Smooth muscle cell (in vitro differentiated cells): ENCODE measurements around the gene PNMA1. TPM values are rescaled to one million over a fixed set of nuclear protein-coding genes. Genes with fewer than 3 reads are reported as not detected.

Experiments used
- DNase-seq: peaks from one replicate; lab custom pipeline; 2025; ENCODE audit not compliant: unreplicated experiment; lab: John Stamatoyannopoulos, UW
- H2AFZ ChIP-seq: fragments of 200-600 bp; sonication (generic); 2 replicates; pipeline ENCODE4 v1.6.0; 2016; ENCODE audit warnings: antibody characterized with exemption, low read depth, mild to moderate bottlenecking
- H3F3A ChIP-seq: fragments of 200-600 bp; sonication (generic); 2 replicates; pipeline ENCODE4 v1.6.0; 2017; ENCODE audit warnings: antibody characterized with exemption, low read depth
- H3K27ac ChIP-seq: fragments of 200-600 bp; sonication (generic); 2 replicates; pipeline ENCODE4 v1.5.1; 2016; ENCODE audit warnings: low read depth, mild to moderate bottlenecking
- H3K27me3 ChIP-seq: fragments of 200-600 bp; sonication (generic); 2 replicates; pipeline ENCODE4 v1.6.1; 2016; ENCODE audit warnings: low read depth, mild to moderate bottlenecking
- H3K36me3 ChIP-seq: fragments of 200-600 bp; sonication (generic); 2 replicates; pipeline ENCODE4 v1.5.1; 2016; ENCODE audit warnings: low read depth
- H3K4me1 ChIP-seq: fragments of 200-600 bp; sonication (generic); 2 replicates; pipeline ENCODE4 v1.5.1; 2016; ENCODE audit warnings: low read depth
- H3K4me2 ChIP-seq: fragments of 200-600 bp; sonication (generic); 2 replicates; pipeline ENCODE4 v1.6.0; 2016; ENCODE audit warnings: mild to moderate bottlenecking
- H3K4me3 ChIP-seq: fragments of 200-600 bp; sonication (generic); 2 replicates; pipeline ENCODE4 v1.5.1; 2016; ENCODE audit warnings: mild to moderate bottlenecking
- H3K79me2 ChIP-seq: fragments of 200-600 bp; sonication (generic); 2 replicates; pipeline ENCODE4 v1.6.0; 2016; ENCODE audit warnings: low read depth, mild to moderate bottlenecking
- H3K9ac ChIP-seq: fragments of 200-600 bp; sonication (generic); 2 replicates; pipeline ENCODE4 v1.6.0; 2016; ENCODE audit warnings: low read depth
- H3K9me3 ChIP-seq: fragments of 200-600 bp; sonication (generic); replicated peaks from 2 replicates; pipeline ENCODE4 v1.5.1; 2016; ENCODE audit warnings: low read depth
- H4K20me1 ChIP-seq: fragments of 200-600 bp; sonication (generic); 2 replicates; pipeline ENCODE4 v1.6.0; 2016; ENCODE audit warnings: low read depth
- WGBS: methylation state at CpG from one replicate; pipeline ENCODE4 v1.1.7; 2016; ENCODE audit warnings: low lambda C conversion rate; 5-methylcytosine and 5-hydroxymethylcytosine counted together
- polyA plus RNA-seq: library from polyadenylated mRNA; unstranded; fragments of >200 nt; fragmentation: Nextera tagmentation; extraction: Ambion mirVana; gene quantifications from 2 replicates; pipeline ENCODE4 v1.2.1, GENCODE V29; 2016
- total RNA-seq: library from RNA; depleted of rRNA; stranded (reverse); fragments of >200 nt; gene quantifications from 2 replicates; pipeline ENCODE4 v1.2.3, GENCODE V29; 2014
- TF ChIP-seq, protein P1 (sequence below): fragments of 200-600 bp; sonication (generic); IDR thresholded peaks from 2 replicates; pipeline ENCODE4 v1.5.1; 2017; ENCODE audit warnings: borderline replicate concordance, mild to moderate bottlenecking, antibody characterized with exemption; ENCODE audit not compliant: insufficient read depth, poor library complexity, severe bottlenecking

PNMA1 gene
- total and polyA plus RNA-seq, 2 experiments from 2014 or later = 22.4 to 52.7 TPM

DNA sequence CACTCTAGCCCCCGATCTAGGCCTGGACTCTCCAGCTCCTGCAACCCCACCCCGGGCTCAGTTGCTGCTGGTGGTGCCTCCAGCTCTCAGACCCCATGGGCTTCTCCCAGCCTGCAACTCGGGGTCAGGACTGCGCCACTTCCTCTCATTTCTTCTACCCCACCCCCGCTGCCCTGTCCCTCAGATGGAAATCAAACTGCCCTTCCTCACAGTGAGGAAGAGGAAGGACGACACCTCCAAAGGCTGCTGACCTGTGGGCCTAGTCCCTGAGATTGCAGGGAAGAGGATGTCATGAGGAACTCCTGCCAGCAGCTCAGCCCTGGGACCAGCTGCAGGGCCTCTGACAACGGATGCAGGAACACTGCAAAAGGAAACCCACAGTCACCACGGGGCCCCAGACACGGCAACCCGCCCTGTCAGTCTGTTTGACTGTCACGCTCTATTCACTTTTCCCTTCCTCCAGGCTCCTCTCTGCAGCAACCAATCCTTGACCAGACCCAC lies 29.3 kb upstream of the PNMA1 start:
- TF ChIP-seq, protein P1, sequence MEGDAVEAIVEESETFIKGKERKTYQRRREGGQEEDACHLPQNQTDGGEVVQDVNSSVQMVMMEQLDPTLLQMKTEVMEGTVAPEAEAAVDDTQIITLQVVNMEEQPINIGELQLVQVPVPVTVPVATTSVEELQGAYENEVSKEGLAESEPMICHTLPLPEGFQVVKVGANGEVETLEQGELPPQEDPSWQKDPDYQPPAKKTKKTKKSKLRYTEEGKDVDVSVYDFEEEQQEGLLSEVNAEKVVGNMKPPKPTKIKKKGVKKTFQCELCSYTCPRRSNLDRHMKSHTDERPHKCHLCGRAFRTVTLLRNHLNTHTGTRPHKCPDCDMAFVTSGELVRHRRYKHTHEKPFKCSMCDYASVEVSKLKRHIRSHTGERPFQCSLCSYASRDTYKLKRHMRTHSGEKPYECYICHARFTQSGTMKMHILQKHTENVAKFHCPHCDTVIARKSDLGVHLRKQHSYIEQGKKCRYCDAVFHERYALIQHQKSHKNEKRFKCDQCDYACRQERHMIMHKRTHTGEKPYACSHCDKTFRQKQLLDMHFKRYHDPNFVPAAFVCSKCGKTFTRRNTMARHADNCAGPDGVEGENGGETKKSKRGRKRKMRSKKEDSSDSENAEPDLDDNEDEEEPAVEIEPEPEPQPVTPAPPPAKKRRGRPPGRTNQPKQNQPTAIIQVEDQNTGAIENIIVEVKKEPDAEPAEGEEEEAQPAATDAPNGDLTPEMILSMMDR = no peak
- H3K4me3 ChIP-seq = no peak overlapping the region
- 58% methylated on average over 11 of the region's 11 CpGs for whole genome bisulfite sequencing
- no peak for DNase-seq
- H2AFZ ChIP-seq = no peak overlapping the region
- H3K36me3 ChIP-seq = no peaks in the 10 kb centered on the region
- no peak overlapping the region for H3K9ac ChIP-seq
- H3K27ac ChIP-seq = peak overlapping the region; percentile 82
- H3K79me2 ChIP-seq = peaks cover 71% of the 10 kb centered on the region
- peaks cover 93% of the 10 kb centered on the region for H4K20me1 ChIP-seq
- peaks cover 6% of the 10 kb centered on the region for H3F3A ChIP-seq
- H3K4me1 ChIP-seq = peaks cover 45% of the 10 kb centered on the region
- no peaks in the 10 kb centered on the region for H3K27me3 ChIP-seq
- peak overlapping the region; percentile 71 for H3K4me2 ChIP-seq
- no peaks in the 10 kb centered on the region for H3K9me3 ChIP-seq

DNA sequence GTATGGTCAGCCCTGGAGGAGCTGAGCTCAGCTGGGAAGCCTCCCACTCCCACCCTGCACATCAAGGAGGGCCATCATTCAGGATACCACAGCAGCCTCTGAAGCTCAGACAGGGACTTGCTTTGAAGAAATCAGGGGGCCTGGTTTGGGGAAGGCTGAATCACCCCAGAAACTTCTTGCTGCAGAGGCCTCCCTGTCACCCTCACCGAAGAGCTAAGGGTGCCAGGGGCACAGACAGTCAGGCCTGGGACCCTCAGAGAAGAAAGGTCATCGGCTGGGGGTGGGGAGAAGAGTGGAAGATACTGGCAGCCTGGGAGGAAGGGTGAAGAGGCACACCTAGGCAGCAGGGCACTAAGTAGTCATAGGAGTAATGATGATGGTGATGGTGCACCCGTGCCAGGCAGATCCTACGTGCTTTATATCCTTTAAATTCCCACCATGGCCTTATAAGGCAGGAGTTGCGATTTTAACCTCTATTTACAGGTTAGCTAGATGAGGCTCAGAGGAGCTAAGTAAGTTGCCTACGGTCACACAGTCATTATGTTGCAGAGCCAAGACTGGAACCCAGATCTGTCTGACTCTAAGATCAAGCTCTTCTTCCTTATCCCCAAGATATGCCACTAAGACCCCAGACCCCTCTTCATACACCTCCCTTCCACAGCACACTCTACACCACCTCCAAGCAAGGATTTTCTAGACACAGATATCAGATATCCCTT lies 28.5 kb upstream of the PNMA1 start:
- Histone ChIP-seq H3K4me3 (no peak overlapping the region), H3K4me1 (peaks cover 45% of the 10 kb centered on the region), H3K27me3 (no peaks in the 10 kb centered on the region), H3K36me3 (no peaks in the 10 kb centered on the region), H3K79me2 (peaks cover 67% of the 10 kb centered on the region), H2AFZ (no peak overlapping the region), H3K9ac (peak overlapping the region; percentile 5), H3K27ac (peak overlapping the region; percentile 82), H4K20me1 (peaks cover 85% of the 10 kb centered on the region), H3K9me3 (no peaks in the 10 kb centered on the region), H3F3A (peaks cover 6% of the 10 kb centered on the region), H3K4me2 (peak overlapping the region; percentile 86)
- no peak for DNase-seq
- TF ChIP-seq, protein P1 = no peak
- 80% methylated on average over 6 of the region's 6 CpGs for WGBS

DNA sequence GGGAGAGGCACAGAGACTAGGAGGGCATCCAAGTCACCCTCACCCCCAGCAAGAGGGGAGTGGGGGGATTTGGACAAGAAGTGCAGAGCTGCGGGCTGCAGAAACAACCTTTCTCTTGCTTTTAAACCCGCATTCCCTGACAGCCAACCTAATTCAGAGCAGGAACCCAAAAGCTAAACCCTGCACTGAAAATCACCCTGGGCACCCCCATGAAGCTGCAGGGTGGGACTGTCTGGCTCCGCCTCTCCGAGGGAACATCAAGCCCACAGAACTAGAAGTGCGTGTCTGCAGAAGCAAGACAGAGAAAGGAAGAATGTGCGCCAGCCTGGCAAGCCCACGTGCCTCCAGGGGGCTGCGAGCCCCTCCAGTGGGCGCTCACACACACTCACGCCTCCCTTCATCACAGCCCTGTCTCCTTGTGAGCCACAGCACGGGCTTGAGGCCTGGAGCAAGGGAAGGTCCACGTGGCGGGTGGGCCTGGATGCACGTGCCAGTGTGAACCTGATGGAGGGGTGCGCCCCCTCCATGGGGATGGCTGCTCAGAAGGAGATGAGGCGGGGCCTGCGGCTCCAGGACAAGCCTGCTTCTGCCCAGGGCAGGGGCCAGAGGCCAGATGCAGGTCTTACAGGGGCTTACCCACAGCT lies 27.8 kb upstream of the PNMA1 start:
- Histone ChIP-seq H3K79me2 (peaks cover 60% of the 10 kb centered on the region), H3K4me1 (peaks cover 45% of the 10 kb centered on the region), H2AFZ (no peak overlapping the region), H3K36me3 (peaks cover under 1% of the 10 kb centered on the region), H3K27me3 (no peaks in the 10 kb centered on the region), H3K9me3 (no peaks in the 10 kb centered on the region), H3K4me2 (peak overlapping the region; percentile 86), H3K27ac (peak overlapping the region; percentile 82), H4K20me1 (peaks cover 82% of the 10 kb centered on the region), H3F3A (peaks cover 6% of the 10 kb centered on the region), H3K4me3 (peak overlapping the region; percentile 36), H3K9ac (peak overlapping the region; percentile 41)
- TF ChIP-seq, protein P1 = no peak
- WGBS = 34% methylated on average over 17 of the region's 17 CpGs
- DNase-seq = no peak
